HEK293T (cell line): ENCODE measurements around the gene ADAMTS3.

Experiments used
- CTCF ChIA-PET: fragments of 350-600 bp; formaldehyde crosslinking; extraction: SDS; loops from one replicate; lab custom pipeline; 2021; ENCODE audit warnings: antibody characterized with exemption, inconsistent platforms; lab: Yijun Ruan, JAX
- POLR2A ChIA-PET: fragments of 350-600 bp; formaldehyde crosslinking; extraction: SDS; loops from one replicate; lab custom pipeline; 2020; ENCODE audit warnings: antibody characterized with exemption, inconsistent platforms; lab: Yijun Ruan, JAX
- DNase-seq: peaks from one replicate; pipeline ENCODE4 v3.0.0; 2012; ENCODE audit warnings: mixed read lengths; ENCODE audit errors: extremely low spot score
- ARNT ChIP-seq: fragments of 450-650 bp; IDR thresholded peaks from 2 replicates; pipeline ENCODE4 v1.6.1; 2017; ENCODE audit warnings: mild to moderate bottlenecking
- BHLHE40 ChIP-seq: fragments of 450-650 bp; IDR thresholded peaks from 2 replicates; pipeline ENCODE4 v1.6.1; 2016; ENCODE audit warnings: mild to moderate bottlenecking, moderate library complexity, borderline replicate concordance
- CTBP1 ChIP-seq: fragments of 450-650 bp; IDR thresholded peaks from 2 replicates; pipeline ENCODE4 v1.6.1; 2016; ENCODE audit warnings: borderline replicate concordance
- ELF4 ChIP-seq: fragments of 450-650 bp; IDR thresholded peaks from 2 replicates; pipeline ENCODE4 v1.6.1; 2017; ENCODE audit warnings: antibody characterized with exemption
- FOXA1 ChIP-seq: fragments of 450-650 bp; IDR thresholded peaks from 2 replicates; pipeline ENCODE4 v1.6.1; 2016; ENCODE audit warnings: mild to moderate bottlenecking
- FOXK2 ChIP-seq: fragments of 450-650 bp; IDR thresholded peaks from 2 replicates; pipeline ENCODE4 v1.6.1; 2016; ENCODE audit warnings: mild to moderate bottlenecking
- FOXM1 ChIP-seq: fragments of 450-650 bp; IDR thresholded peaks from 2 replicates; pipeline ENCODE4 v1.6.1; 2017; ENCODE audit warnings: mild to moderate bottlenecking, borderline replicate concordance
- HDGF ChIP-seq: fragments of 450-650 bp; IDR thresholded peaks from 2 replicates; pipeline ENCODE4 v1.6.1; 2017; ENCODE audit warnings: antibody characterized with exemption, borderline replicate concordance
- L3MBTL2 ChIP-seq: fragments of 450-650 bp; conservative IDR thresholded peaks from 2 replicates; pipeline ENCODE4 v1.6.1; 2016; ENCODE audit warnings: mild to moderate bottlenecking
- LEF1 ChIP-seq: fragments of 450-650 bp; IDR thresholded peaks from 2 replicates; pipeline ENCODE4 v1.6.1; 2017; ENCODE audit warnings: mild to moderate bottlenecking, borderline replicate concordance
- NFRKB ChIP-seq: fragments of 450-650 bp; IDR thresholded peaks from 2 replicates; pipeline ENCODE4 v1.6.1; 2016; ENCODE audit warnings: mild to moderate bottlenecking, moderate library complexity
- SP1 ChIP-seq: fragments of 450-650 bp; IDR thresholded peaks from 2 replicates; pipeline ENCODE4 v1.6.1; 2017
- SUZ12 ChIP-seq: fragments of 450-650 bp; IDR thresholded peaks from 2 replicates; pipeline ENCODE4 v1.6.1; 2016; ENCODE audit warnings: mild to moderate bottlenecking
- TARDBP ChIP-seq: fragments of 450-650 bp; IDR thresholded peaks from 2 replicates; pipeline ENCODE4 v1.6.1; 2016
- ZNF384 ChIP-seq: fragments of 450-650 bp; IDR thresholded peaks from 2 replicates; pipeline ENCODE4 v1.6.1; 2016
- TF ChIP-seq, protein P1 (sequence below): fragments of 450-650 bp; IDR thresholded peaks from 2 replicates; pipeline ENCODE4 v1.6.1; 2016

The ADAMTS3 gene

DNA sequence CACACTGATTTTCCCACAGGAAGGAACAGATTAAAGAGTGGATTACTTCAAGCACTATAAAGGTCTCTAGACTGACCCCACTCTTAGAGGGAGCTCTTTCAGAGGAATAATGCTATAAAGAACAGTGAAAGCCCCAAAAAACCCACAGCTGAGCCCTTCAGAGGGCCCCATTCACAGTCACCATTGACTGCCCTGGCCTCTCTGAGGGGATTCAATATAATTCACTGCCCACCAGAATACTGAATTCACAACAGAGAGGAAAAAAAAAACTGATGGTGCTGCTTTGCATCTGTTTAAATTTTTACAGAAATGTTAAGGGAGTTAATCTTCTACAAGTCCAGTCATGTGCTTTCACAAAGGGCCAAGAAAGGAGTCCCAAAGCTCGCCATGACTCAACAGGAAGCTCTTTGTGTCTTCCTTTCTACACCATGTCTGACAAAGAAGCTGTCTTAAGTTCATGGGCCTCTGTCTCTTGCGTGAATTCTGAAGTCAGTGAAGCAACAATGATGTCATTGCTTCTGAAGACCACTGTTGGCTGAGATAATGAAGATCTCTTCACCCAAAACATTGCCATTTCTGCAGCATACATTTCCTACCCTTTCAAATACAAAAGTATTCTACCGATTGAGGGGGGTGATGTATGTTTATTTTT lies 174.9 kb downstream of the ADAMTS3 start:
- ChIA-PET POLR2A (no interaction called here), CTCF (no interaction called here)
- no peak for TF ChIP-seq ZNF384
- no peak for TF ChIP-seq HDGF
- TF ChIP-seq CTBP1: no peak
- no peak for TF ChIP-seq L3MBTL2
- no peak for TF ChIP-seq TARDBP
- TF ChIP-seq SP1: no peak
- TF ChIP-seq FOXA1: no peak
- no peak for TF ChIP-seq LEF1
- TF ChIP-seq ELF4: no peak
- DNase-seq: no peak

DNA sequence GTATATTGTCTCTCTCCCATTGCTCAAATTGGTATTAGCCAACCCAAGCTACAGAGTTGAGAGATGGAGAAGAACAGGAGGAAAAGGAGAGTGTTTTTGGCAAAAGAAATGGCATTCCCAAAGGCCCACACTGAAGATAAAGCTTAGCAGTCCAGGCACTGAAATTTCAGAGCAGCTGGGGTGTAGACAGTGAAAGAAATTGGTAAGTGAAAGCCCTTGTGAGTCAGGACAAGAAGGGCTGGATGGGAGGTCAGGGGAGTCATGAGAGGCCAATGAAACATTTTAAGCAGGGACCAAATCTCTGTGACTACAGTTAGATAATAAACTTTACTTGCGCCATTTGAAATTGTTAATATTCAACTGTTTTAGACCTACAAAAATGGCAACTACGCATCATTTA lies 177.7 kb downstream of the ADAMTS3 start:
- TF ChIP-seq FOXM1 (no peak), FOXA1 (no peak), FOXK2 (no peak), SP1 (no peak), LEF1 (no peak), ARNT (no peak)
- TF ChIP-seq, protein P1, sequence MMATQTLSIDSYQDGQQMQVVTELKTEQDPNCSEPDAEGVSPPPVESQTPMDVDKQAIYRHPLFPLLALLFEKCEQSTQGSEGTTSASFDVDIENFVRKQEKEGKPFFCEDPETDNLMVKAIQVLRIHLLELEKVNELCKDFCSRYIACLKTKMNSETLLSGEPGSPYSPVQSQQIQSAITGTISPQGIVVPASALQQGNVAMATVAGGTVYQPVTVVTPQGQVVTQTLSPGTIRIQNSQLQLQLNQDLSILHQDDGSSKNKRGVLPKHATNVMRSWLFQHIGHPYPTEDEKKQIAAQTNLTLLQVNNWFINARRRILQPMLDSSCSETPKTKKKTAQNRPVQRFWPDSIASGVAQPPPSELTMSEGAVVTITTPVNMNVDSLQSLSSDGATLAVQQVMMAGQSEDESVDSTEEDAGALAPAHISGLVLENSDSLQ: no peak
- no peak for DNase-seq
- ChIA-PET CTCF (no interaction called here), POLR2A (interaction anchor here (0.8 kb wide), 1 partner anchor 9 kb away, joined by 3 read pairs; no protein-coding TSS in a partner anchor)

DNA sequence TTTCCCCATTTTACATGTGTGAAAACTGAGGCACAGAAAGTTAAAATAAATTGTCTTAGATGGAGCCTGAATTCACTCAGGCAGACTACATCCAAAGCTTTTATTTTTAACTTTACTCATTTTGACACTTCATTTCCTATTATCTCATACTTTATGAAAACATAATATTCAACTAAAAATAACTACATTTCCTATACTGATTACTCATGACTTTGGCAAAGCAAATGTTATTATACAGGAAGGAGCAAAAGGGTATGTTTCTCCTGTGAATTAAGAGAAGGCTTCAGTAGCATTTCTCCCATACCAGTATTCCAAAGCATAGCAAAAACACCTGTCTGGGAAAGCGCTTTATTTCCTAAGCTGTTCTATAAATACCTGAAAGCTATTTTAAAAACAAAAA lies 178.6 kb downstream of the ADAMTS3 start:
- ChIA-PET POLR2A (no interaction called here), CTCF (no interaction called here)
- no peak for TF ChIP-seq BHLHE40
- no peak for TF ChIP-seq FOXA1
- TF ChIP-seq SUZ12: no peak
- no peak for TF ChIP-seq ELF4
- no peak for TF ChIP-seq ARNT
- TF ChIP-seq NFRKB: no peak
- TF ChIP-seq HDGF: no peak
- no peak for TF ChIP-seq SP1
- TF ChIP-seq, protein P1: no peak

DNA sequence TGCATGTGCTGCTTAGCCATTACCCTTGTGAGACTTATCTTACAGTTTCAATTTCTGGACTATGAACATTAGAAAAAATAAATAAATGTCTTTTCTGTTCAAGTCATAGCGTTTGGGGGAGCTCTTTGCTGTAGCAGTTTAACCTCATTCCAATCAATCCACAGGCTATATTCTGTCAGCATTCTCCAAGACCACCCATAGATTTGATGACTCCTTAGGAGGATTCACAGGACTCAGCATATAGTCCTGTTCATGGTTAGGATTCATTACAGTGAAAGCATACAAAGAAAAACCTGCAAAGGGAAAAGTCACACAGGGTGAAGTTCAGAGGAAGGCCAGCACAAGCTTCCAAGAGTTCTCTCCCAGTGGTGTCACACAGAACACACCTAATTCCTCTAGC lies 180.5 kb downstream of the ADAMTS3 start:
- no peak for DNase-seq
- ChIA-PET POLR2A (no interaction called here), CTCF (no interaction called here)
- TF ChIP-seq SP1 (no peak), L3MBTL2 (no peak), FOXK2 (no peak), TARDBP (no peak), CTBP1 (no peak), LEF1 (no peak), ELF4 (no peak), HDGF (no peak), NFRKB (no peak), FOXM1 (no peak), SUZ12 (no peak)

More for the DNA sequence above, 178.6 kb downstream of the ADAMTS3 start:
- no peak for DNase-seq

DNA sequence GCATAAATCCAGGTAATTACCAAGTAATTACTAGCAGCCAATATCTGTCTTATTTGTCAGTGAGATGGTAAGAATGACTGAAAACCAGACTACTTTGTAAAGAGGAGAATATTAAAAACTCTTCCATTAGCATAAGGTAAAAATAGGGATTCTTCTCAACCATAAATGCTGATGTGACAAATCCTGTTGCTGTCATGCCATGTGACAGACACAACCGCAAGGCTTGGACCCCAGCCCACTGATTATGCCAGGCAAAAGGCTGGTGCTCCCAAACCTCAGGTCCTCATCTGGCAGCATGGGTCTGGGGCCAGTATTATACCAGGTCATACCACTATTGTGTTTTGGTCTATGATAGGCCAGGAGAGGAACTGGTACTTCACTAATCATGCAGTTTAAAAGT lies 181.1 kb downstream of the ADAMTS3 start:
- CTCF ChIA-PET: no interaction called here
- TF ChIP-seq HDGF (no peak), BHLHE40 (no peak), FOXA1 (no peak), ZNF384 (no peak), ARNT (no peak), NFRKB (no peak), ELF4 (no peak), SUZ12 (no peak), LEF1 (no peak), L3MBTL2 (no peak), TARDBP (no peak), CTBP1 (no peak), FOXM1 (no peak), FOXK2 (no peak), SP1 (no peak)
- TF ChIP-seq, protein P1: no peak
- POLR2A ChIA-PET: no interaction called here
- no peak for DNase-seq

DNA sequence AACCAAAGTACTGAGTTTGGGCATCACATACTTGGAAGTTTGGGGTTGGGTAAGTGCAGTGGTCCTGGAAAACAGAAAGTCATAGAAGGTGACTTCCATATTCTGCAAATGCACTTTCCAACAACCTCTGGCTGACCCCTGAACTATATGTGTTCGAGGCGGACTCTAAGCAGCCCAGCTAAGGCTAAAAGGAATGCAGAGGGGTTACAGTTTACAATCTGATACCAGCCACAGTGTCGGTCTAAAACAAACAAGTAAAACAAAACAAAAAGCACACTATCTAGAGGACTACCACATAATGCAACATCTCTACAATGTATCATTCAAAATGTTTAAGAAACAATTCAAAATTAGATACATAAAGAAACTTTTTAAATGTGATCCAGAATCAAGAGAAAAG lies 185.6 kb downstream of the ADAMTS3 start:
- POLR2A ChIA-PET: no interaction called here
- DNase-seq: no peak
- TF ChIP-seq TARDBP (no peak), L3MBTL2 (no peak)
- CTCF ChIA-PET: no interaction called here

DNA sequence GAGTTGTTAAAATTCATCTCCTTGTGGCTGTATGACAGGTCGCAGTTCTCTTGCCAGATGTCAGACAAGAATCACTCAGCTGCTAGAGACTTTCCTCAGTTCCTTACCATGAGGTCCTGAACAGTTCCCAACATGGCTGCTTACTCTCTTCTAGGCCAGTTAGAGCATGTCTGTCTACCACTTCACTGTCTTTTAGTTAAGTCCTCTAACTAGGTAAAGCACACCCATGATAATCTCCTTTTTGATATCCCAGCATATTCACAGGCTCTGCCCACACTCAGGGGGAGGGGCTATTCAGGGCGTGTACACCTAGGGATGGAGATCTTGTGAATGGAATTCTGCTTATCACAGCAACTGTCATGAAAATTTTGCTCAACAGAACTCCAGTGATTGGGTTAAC lies 190.1 kb downstream of the ADAMTS3 start:
- no peak for DNase-seq
- TF ChIP-seq, protein P1: no peak
- TF ChIP-seq NFRKB (no peak), CTBP1 (no peak), SP1 (no peak), TARDBP (no peak), BHLHE40 (no peak), ZNF384 (no peak), HDGF (no peak), L3MBTL2 (no peak), FOXK2 (no peak), ARNT (no peak), FOXM1 (no peak)
- CTCF ChIA-PET: no interaction called here
- POLR2A ChIA-PET: no interaction called here
